Left renal pelvis (tissue), 4 donors: ENCODE measurements around the gene NCF4. TPM values are rescaled to one million over a fixed set of nuclear protein-coding genes. Genes with fewer than 3 reads are reported as not detected.

ENCODE experiments used
- DNase-seq, 4 donors: peaks; one replicate each; pipeline ENCODE4 v3.0.0-alpha.2; 2013; ENCODE audit warnings: low read depth in 4 of 4, low spot score in 3 of 4
- polyA plus RNA-seq, 4 donors: library from polyadenylated mRNA; unstranded; fragments of 120-200 nt; gene quantifications; one replicate each; pipeline ENCODE4 v1.2.1, GENCODE V29; 2013; ENCODE audit not compliant: insufficient read length in 4 of 4

The NCF4 gene
- polyA plus RNA-seq = 1 to 10 TPM; 1.5 to 6.0 (median 2.1) TPM

- DNase-seq = no peak
Measured at GRCh38 chr22:36860821-36861659, at the start of gene NCF4. NCF4 (plus strand) TSS chr22:36861006; CDS start chr22:36861172, 166 bp downstream.

DNA sequence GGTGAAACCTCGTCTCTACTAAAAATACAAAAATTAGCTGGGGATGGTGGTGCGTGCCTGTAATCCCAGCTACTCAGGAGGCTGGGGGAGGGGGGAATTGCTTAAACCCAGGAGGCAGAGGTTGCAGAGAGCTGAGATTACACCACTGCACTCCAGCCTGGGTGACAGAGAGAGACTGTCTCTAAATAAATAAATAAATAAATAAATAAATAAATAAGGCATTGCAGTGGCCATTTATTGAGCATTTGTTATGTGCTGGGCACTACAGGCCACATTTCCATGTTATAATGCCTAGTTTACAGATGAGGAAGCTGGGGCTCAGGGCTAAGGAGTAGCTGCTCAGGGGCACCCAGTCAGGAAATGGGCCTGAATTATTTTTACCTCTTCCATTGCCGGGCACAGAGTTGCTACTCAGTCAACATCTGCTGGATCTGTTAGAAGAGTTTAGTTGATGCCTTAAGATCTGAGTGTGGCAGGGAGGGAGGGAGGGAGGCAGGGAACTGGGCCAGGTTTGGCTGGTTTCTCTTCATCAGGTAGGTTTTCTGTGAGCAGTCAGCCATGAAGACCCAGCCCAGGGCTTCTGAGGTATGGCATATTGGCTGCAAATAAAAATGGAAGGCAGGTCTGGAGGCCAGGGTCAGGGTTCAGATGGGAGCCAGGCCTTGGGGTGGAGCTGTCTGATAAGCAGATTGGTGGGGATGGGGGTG is 49.6 kb upstream of the NCF4 start:
- DNase-seq = no peak

DNA sequence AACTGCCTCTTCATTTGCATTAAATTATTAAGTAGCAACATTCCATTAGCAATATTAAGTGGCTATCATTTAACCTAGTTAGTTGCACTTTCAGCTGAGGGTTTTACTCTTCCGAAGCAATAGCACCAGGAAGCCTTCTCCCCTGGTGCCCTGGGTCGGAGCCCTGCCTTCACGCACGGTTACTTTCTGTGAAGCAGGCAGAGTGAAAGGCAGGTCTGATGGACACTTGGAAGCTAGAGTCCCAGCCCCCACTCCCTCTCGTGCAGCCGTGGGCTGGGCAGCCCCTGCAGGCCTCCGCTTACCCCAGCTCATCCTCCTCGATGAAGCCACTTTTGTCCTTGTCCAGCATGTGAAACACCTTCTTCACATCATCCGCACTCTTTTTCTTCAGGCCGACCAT is 46.0 kb upstream of the NCF4 start:
- DNase-seq = no peak

DNA sequence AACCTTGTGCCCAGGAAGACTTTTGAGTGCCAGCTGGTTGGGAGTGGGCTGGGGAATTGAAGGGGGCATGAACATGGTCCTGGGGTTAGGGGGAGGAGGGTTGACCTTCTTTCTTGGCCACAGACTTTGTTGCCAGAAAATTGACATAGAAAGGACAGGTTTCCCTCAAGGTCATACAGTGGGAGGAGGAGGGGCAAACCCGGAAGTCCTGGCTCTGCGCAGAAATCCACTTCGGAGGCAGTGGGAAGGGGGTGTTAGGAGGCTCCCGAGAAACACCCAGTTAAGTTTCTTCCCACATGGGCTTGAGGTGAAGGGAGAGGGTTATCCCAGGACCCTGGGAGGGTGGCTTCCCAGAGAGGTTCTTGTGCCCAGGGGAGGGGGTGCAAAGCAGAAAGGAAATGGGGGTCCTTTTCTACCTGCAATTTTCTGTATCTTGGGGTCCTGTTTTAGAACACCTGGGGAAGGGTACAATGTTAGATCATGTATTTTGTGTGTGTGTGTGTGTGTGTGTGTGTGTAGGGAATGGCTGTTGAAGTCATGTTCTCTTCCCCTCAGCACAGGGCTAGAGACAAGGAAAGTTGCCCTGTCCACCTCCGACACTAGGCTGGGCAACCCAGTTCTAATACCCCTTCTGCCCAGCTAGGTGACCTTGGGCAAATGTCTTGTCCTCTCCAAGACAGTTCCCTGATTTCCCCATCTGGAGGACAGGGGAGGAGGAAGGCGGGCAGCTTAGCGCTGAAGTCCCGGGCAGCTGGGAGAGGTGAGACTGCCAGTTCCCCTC is 45.1 kb upstream of the NCF4 start:
- no peak for DNase-seq

DNA sequence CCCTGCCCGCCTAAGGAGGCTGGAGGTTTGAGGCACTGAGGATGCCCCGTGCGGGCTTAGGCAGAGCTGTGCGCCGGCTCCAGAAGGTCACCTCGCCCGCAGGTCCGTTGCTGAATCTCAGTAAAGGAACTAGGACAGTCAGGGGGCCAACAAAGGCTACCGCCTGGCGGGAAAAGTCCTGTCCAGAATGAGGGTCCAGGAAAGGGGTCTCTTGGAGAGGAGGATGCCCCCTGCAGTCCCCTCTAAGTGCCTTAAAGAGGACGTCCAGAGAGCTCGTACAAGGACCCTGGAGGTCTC is 44.5 kb upstream of the NCF4 start:
- no peak for DNase-seq

GRCh38 chr22:36816636-36817524 is 43.9 kb upstream of the NCF4 start, which contains the start of gene PVALB:
PVALB (minus strand) TSS chr22:36817035; CDS start chr22:36817005, 30 bp downstream.
- peak in 3 of 4 donors; percentile 59 to 63 (median 60) for DNase-seq

GRCh38 chr22:36817525-36817848 is 43.3 kb upstream of the NCF4 start:
- no peak for DNase-seq

DNA sequence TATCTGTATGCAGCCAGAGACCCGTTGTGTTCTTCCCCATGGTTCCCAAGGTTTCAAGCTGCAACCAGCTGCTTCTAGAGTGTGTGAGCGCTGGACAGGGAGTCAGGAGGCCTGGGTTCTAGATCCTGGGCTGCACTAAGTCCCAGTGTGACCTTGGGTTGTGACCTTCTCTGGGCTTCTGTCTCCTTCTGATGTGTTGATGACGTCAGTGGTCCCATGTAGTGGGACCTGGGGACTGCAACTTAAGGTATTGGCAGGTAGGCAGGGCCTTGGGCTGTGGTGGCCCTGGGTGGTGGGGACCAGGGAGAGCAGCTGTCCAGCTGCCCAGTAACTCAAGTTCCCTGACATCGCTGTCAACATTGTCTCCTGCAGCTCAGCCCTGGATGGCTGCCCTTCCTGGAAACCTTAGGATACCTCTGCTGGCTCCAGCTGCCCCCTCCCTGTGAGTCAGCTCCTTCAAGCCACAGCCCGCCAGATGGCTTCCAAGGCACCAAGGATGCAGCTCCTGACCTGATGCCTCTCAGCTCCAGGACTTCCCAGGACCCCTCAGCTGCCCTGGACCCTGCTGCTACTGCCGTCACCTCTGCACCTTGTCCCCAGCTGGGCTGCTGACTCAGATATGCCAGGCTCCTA is 42.7 kb upstream of the NCF4 start:
- no peak for DNase-seq

- no peak for DNase-seq
Measured at GRCh38 chr22:36819112-36819511, 41.7 kb upstream of the NCF4 start.

- DNase-seq = no peak
Measured at GRCh38 chr22:36822581-36822980, 38.2 kb upstream of the NCF4 start.

GRCh38 chr22:36823186-36823839 is 37.5 kb upstream of the NCF4 start:
- DNase-seq = no peak

DNA sequence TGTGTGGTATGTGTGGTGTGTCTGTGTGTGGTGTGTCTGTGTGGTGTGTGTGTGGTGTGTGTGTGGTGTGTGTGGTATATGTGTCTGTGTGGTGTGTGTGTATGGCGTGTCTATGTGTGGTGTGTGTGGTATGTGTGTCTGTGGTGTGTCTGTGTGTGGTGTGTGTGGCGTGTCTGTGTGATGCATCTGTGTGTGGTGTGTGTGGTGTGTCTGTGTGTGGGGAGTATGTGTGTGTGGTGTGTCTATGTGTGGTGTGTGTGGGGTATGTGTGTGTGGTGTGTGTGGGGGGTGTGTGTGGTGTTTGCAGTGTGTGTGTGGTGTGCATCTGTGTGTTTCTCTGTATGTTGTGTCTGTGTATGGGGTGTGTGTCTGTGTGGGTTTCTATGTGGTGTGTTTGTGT is 36.2 kb upstream of the NCF4 start:
- no peak for DNase-seq

- DNase-seq = no peak
Measured at GRCh38 chr22:36826262-36826661, 34.5 kb upstream of the NCF4 start.

GRCh38 chr22:36828815-36829214 is 32.0 kb upstream of the NCF4 start:
- no peak for DNase-seq

- no peak for DNase-seq
Measured at GRCh38 chr22:36829370-36830002, 31.3 kb upstream of the NCF4 start.

DNA sequence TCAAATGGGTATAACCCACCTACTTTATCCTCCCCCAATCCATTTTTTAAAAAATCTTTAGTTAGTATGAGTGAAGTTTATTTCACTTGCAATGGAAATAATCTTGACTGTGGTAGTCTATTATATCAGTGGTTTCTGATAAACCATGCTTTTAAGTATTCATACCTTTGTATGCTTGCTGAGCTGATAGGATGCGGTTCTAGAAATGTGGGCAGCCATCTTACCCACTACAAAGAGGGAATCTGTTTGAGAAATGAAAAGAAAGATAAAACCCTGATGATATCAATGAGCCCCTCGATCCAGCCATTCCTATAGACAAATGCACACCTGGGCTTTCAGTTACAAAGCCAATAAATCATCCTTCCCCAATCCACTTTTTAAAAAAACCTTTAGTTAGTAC is 30.2 kb upstream of the NCF4 start:
- no peak for DNase-seq

GRCh38 chr22:36831206-36831605 is 29.6 kb upstream of the NCF4 start:
- no peak for DNase-seq

- no peak for DNase-seq
Measured at GRCh38 chr22:36831717-36832116, 29.1 kb upstream of the NCF4 start.

- no peak for DNase-seq
Measured at GRCh38 chr22:36833073-36833472, 27.7 kb upstream of the NCF4 start.
